HG03139 (cell line): ENCODE measurements around the gene NDFIP1.

Source experiments
- ATAC-seq: cut with Tn5 transposase; IDR thresholded peaks from one replicate; pipeline ENCODE4 v1.9.1; 2021; ENCODE audit not compliant: unreplicated experiment

The NDFIP1 gene

GRCh38 chr5:142091012-142091411 lies 17.6 kb upstream of the NDFIP1 start:
- no peak for ATAC-seq

GRCh38 chr5:142091922-142092321 lies 16.7 kb upstream of the NDFIP1 start:
- ATAC-seq: no peak

- ATAC-seq: no peak
These were observed 13.5 kb upstream of the NDFIP1 start for GRCh38 chr5:142095035-142095434.

- no peak for ATAC-seq
These were observed 12.8 kb upstream of the NDFIP1 start for GRCh38 chr5:142095651-142096330.

GRCh38 chr5:142096382-142096781 lies 12.2 kb upstream of the NDFIP1 start:
- ATAC-seq: no peak

- ATAC-seq: no peak
These were observed 10.9 kb upstream of the NDFIP1 start for GRCh38 chr5:142097681-142098080.

GRCh38 chr5:142098275-142098674 lies 10.3 kb upstream of the NDFIP1 start:
- no peak for ATAC-seq

GRCh38 chr5:142098931-142099330 lies 9.6 kb upstream of the NDFIP1 start:
- no peak for ATAC-seq

- no peak for ATAC-seq
These were observed 8.3 kb upstream of the NDFIP1 start for GRCh38 chr5:142100307-142100706.

GRCh38 chr5:142102980-142103740 lies 5.4 kb upstream of the NDFIP1 start:
- ATAC-seq: no peak

GRCh38 chr5:142104491-142104890 lies 4.1 kb upstream of the NDFIP1 start:
- ATAC-seq: no peak

GRCh38 chr5:142106061-142106460 lies 2.5 kb upstream of the NDFIP1 start:
- no peak for ATAC-seq

- no peak for ATAC-seq
These were observed 1.4 kb upstream of the NDFIP1 start for GRCh38 chr5:142107036-142107735.

GRCh38 chr5:142107736-142108431 lies 695 bp upstream of the NDFIP1 start:
- ATAC-seq: no peak

GRCh38 chr5:142109331-142110045 lies 909 bp downstream of the NDFIP1 start:
- no peak for ATAC-seq

- no peak for ATAC-seq
These were observed 1.5 kb downstream of the NDFIP1 start for GRCh38 chr5:142110046-142110531.

GRCh38 chr5:142110988-142111687 lies 2.6 kb downstream of the NDFIP1 start:
- ATAC-seq: no peak

- no peak for ATAC-seq
These were observed 6.1 kb downstream of the NDFIP1 start for GRCh38 chr5:142114687-142115086.

GRCh38 chr5:142115937-142116614 lies 7.5 kb downstream of the NDFIP1 start:
- ATAC-seq: no peak
